K562 (cell line): ENCODE results near the gene FTH1. TPM values are rescaled to one million over a fixed set of nuclear protein-coding genes. Genes with fewer than 3 reads are reported as not detected.

Experiments used
- BDP1 ChIP-seq: IDR thresholded peaks from 3 replicates; pipeline ENCODE4 v1.6.1; 2011; ENCODE audit not compliant: insufficient read length, insufficient read depth
- CAMTA2 ChIP-seq: fragments of 250-450 bp; sonication (Bioruptor Pico); conservative IDR thresholded peaks from 2 replicates; pipeline ENCODE4 v1.5.1; 2022
- CBFA2T3 ChIP-seq: fragments of 450-650 bp; IDR thresholded peaks from 2 replicates; pipeline ENCODE4 v1.6.1; 2017
- FOXK1 ChIP-seq: sonication (generic); formaldehyde crosslinking; IDR thresholded peaks from 2 replicates; pipeline ENCODE4 v1.8.0; 2022; ENCODE audit warnings: missing genetic modification reagents, mild to moderate bottlenecking, borderline replicate concordance
- FOXP4 ChIP-seq: sonication (generic); formaldehyde crosslinking; IDR thresholded peaks from 2 replicates; pipeline ENCODE4 v1.8.0; 2022; ENCODE audit warnings: mild to moderate bottlenecking, missing genetic modification reagents, borderline replicate concordance
- FUS ChIP-seq: fragments of 200-400 bp; formaldehyde crosslinking; optimal IDR thresholded peaks from 2 replicates; pipeline ENCODE3; 2017; ENCODE audit warnings: low read depth, low read length
- HLTF ChIP-seq: fragments of 450-650 bp; IDR thresholded peaks from 2 replicates; pipeline ENCODE4 v1.6.1; 2016
- HSF4 ChIP-seq: fragments of 250-450 bp; sonication (Bioruptor Pico); IDR thresholded peaks from 2 replicates; pipeline ENCODE4 v2.1.2; 2022; ENCODE audit warnings: mild to moderate bottlenecking, moderate library complexity, borderline replicate concordance
- IRF2 ChIP-seq: sonication (generic); formaldehyde crosslinking; IDR thresholded peaks from 2 replicates; pipeline ENCODE4 v1.8.1; 2022; ENCODE audit warnings: mild to moderate bottlenecking, missing genetic modification reagents
- NFE2L1 ChIP-seq: fragments of 450-650 bp; IDR thresholded peaks from 2 replicates; pipeline ENCODE4 v1.6.1; 2016; ENCODE audit warnings: missing genetic modification characterization, low read depth, mild to moderate bottlenecking, missing compliant biosample characterization, moderate library complexity, borderline replicate concordance
- PHB ChIP-seq: fragments of 250-450 bp; sonication (Bioruptor Pico); IDR thresholded peaks from 2 replicates; pipeline ENCODE4 v1.5.0; 2021
- PHF8 ChIP-seq: fragments of 200-600 bp; sonication (generic); IDR thresholded peaks from 2 replicates; pipeline ENCODE4 v1.6.1; 2012; ENCODE audit warnings: mixed run types, mild to moderate bottlenecking, inconsistent platforms, low read length, moderate library complexity, borderline replicate concordance
- PML ChIP-seq: IDR thresholded peaks from 2 replicates; pipeline ENCODE4 v1.6.1; 2012; ENCODE audit warnings: low read length, inconsistent platforms
- RCOR1 ChIP-seq, 2 experiments: IDR thresholded peaks; 2 replicates each; pipeline ENCODE4 v1.6.1; 2012; ENCODE audit warnings: low read depth in 2 of 2, low read length in 2 of 2, borderline replicate concordance in 1 of 2, improper control_type of control experiment in 1 of 2
- RUNX1 ChIP-seq: sonication (generic); IDR thresholded peaks from 2 replicates; pipeline ENCODE4 v1.6.1; 2016; ENCODE audit warnings: antibody characterized with exemption, low read depth
- SMAD4 ChIP-seq: fragments of 250-450 bp; sonication (Bioruptor Pico); conservative IDR thresholded peaks from 2 replicates; pipeline ENCODE4 v1.8.0; 2021; ENCODE audit warnings: inconsistent platforms, mild to moderate bottlenecking, moderate library complexity
- USF2 ChIP-seq: sonication (generic); formaldehyde crosslinking; IDR thresholded peaks from 2 replicates; pipeline ENCODE4 v1.5.0; 2020; ENCODE audit warnings: missing genetic modification reagents
- ZEB2 ChIP-seq: fragments of 450-650 bp; IDR thresholded peaks from 2 replicates; pipeline ENCODE4 v1.6.1; 2016
- ZNF24 ChIP-seq: fragments of 450-650 bp; IDR thresholded peaks from 2 replicates; pipeline ENCODE4 v1.6.1; 2016
- ZNF778 ChIP-seq: fragments of 450-650 bp; formaldehyde crosslinking; IDR thresholded peaks from 2 replicates; pipeline ENCODE4 v1.4.0; 2020; ENCODE audit warnings: mild to moderate bottlenecking, moderate library complexity
- ZNF830 ChIP-seq: fragments of 250-450 bp; sonication (Bioruptor Pico); IDR thresholded peaks from 2 replicates; pipeline ENCODE4 v1.5.0; 2021; ENCODE audit warnings: mild to moderate bottlenecking
- polyA plus RNA-seq, 8 experiments: library from polyadenylated mRNA; depleted of rRNA in 4 of 8; stranded (reverse) in 5 of 8; unstranded in 3 of 8; fragments of >200 nt; fragmentation: Nextera tagmentation in 2 of 8; fragmentation: Illumina TruSeq in 1 of 8; extraction: Ambion mirVana in 2 of 8; extraction: Trizol in 1 of 8; gene quantifications; 2 replicates each; pipeline versions ENCODE4 v1.2.1 to v1.2.3, GENCODE V29; 2011 to 2014; ENCODE audit warnings: inconsistent platforms in 1 of 8, missing spikeins in 1 of 8
- total RNA-seq, 7 experiments: library from RNA; depleted of rRNA in 6 of 7; stranded (reverse); fragments of >200 nt in 6 of 7; fragmentation: Illumina TruSeq in 2 of 7; extraction: Trizol in 2 of 7; gene quantifications; 2 replicates each; pipeline versions ENCODE4 v1.2.1 to v1.2.3, GENCODE V29; 2011 to 2021; ENCODE audit warnings: low replicate concordance in 1 of 7
- TF ChIP-seq, protein P1 (sequence below): fragments of 200-800 bp; sonication (Bioruptor generic); IDR thresholded peaks from 2 replicates; pipeline ENCODE4 v1.6.1; 2017; ENCODE audit warnings: missing genetic modification characterization, missing compliant biosample characterization
- TF ChIP-seq, protein P2 (sequence below): IDR thresholded peaks from 2 replicates; pipeline ENCODE4 v1.6.1; 2011; ENCODE audit warnings: borderline replicate concordance, low read depth, mild to moderate bottlenecking, moderate library complexity, low read length; ENCODE audit not compliant: insufficient read depth, poor library complexity, severe bottlenecking

FTH1 gene
- total and polyA plus RNA-seq, 9 of the 15 experiments (the other 6 are each of a cell fraction or from before 2014, with no cell fraction given) = 370 to 3,146 (median 802) TPM

DNA sequence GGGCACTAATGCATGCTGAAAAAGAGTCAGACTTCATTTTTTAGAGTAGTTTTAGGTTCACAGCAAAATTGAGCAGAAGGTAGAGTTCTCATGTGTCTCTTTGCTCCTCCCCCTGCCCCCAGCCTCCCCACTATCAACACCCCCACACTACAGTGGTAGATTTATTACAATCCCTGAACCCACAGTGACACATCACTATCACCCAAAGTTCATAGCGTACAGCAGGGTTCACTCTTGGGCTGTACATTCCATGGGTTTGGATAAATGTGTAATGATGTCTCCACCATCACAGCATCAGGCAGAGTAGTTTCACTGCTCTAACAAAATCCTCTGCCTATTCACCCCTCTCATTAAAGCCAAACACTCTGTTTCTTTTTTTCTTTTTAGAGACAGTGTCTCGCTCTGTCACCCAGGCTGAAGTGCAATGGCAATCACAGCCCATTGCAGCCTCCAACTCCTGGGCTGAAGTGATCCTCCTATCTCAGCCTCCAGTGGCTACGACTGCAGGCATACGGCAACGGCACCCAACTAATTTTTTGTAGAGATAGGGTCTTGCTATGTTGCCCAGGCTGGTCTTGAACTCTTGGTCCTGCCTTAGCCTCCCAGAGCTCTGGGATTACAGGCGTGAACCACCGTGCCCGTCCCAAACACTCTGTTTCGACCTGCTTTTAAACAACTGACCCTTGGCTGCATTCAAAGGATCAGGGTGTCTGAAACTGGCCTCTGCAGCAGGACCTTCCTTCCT lies 13.2 kb downstream of the FTH1 start (continued):
- TF ChIP-seq NFE2L1 (no peak), SMAD4 (CRISPR knock-in tag) (no peak), HSF4 (no peak), RUNX1 (no peak), ZEB2 (no peak), HLTF (no peak), FUS (no peak), FOXK1 (no peak), PML (no peak), ZNF778 (CRISPR knock-in tag) (no peak), IRF2 (CRISPR knock-in tag) (no peak), RCOR1 (IDR thresholded peaks at IDR 0.05; ENCODE audit: borderline replicate concordance in 1 of 2, low read depth in 2 of 2, low read length in 2 of 2) (peak in 1 of 2 experiments; percentile 10; a peak in 1 of 4 replicates), ZNF830 (CRISPR knock-in tag) (no peak), BDP1 (no peak), USF2 (no peak), PHF8 (no peak), CAMTA2 (no peak), PHB (CRISPR knock-in tag) (no peak), CBFA2T3 (no peak), FOXP4 (CRISPR knock-in tag) (no peak), ZNF24 (no peak)
- TF ChIP-seq, protein P1, sequence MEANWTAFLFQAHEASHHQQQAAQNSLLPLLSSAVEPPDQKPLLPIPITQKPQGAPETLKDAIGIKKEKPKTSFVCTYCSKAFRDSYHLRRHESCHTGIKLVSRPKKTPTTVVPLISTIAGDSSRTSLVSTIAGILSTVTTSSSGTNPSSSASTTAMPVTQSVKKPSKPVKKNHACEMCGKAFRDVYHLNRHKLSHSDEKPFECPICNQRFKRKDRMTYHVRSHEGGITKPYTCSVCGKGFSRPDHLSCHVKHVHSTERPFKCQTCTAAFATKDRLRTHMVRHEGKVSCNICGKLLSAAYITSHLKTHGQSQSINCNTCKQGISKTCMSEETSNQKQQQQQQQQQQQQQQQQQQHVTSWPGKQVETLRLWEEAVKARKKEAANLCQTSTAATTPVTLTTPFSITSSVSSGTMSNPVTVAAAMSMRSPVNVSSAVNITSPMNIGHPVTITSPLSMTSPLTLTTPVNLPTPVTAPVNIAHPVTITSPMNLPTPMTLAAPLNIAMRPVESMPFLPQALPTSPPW (CRISPR knock-in tag) = peak; percentile 88
- TF ChIP-seq, protein P2, sequence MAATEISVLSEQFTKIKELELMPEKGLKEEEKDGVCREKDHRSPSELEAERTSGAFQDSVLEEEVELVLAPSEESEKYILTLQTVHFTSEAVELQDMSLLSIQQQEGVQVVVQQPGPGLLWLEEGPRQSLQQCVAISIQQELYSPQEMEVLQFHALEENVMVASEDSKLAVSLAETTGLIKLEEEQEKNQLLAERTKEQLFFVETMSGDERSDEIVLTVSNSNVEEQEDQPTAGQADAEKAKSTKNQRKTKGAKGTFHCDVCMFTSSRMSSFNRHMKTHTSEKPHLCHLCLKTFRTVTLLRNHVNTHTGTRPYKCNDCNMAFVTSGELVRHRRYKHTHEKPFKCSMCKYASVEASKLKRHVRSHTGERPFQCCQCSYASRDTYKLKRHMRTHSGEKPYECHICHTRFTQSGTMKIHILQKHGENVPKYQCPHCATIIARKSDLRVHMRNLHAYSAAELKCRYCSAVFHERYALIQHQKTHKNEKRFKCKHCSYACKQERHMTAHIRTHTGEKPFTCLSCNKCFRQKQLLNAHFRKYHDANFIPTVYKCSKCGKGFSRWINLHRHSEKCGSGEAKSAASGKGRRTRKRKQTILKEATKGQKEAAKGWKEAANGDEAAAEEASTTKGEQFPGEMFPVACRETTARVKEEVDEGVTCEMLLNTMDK = no peak
